Retinal pigment epithelial cell (primary cell): ENCODE results near the gene CTPS1.
A peak's percentile ranks its signal among the peaks of the same experiment; 100 is the strongest.

Source experiments
- DNase-seq: peaks from one replicate; pipeline ENCODE4 v3.0.0-alpha.2; 2010; ENCODE audit warnings: low read depth
- H3K4me3 ChIP-seq: 2 replicates; pipeline ENCODE4 v1.5.1; 2011; ENCODE audit warnings: mild to moderate bottlenecking, low read length, control low read depth, moderate library complexity
- CTCF ChIP-seq: conservative IDR thresholded peaks from 2 replicates; pipeline ENCODE4 v1.5.1; 2011; ENCODE audit warnings: low read depth, low read length, control low read depth, inconsistent platforms

Gene CTPS1

GRCh38 chr1:40951943-40952743, 27.4 kb upstream of the CTPS1 start:
- DNase-seq: no peak
- no peak overlapping the region for H3K4me3 ChIP-seq
- peak; percentile 90 for TF ChIP-seq CTCF

- no peak for TF ChIP-seq CTCF
- no peak for DNase-seq
- no peak overlapping the region for H3K4me3 ChIP-seq
These were observed 26.7 kb upstream of the CTPS1 start for GRCh38 chr1:40952744-40953315.

GRCh38 chr1:40954626-40955025, 24.9 kb upstream of the CTPS1 start:
- TF ChIP-seq CTCF: no peak
- no peak overlapping the region for H3K4me3 ChIP-seq
- no peak for DNase-seq

- no peak overlapping the region for H3K4me3 ChIP-seq
- TF ChIP-seq CTCF: no peak
- DNase-seq: no peak
These were observed 24.2 kb upstream of the CTPS1 start for GRCh38 chr1:40955266-40955665.

- no peak for TF ChIP-seq CTCF
- DNase-seq: no peak
- H3K4me3 ChIP-seq: no peak overlapping the region
These were observed 23.1 kb upstream of the CTPS1 start for GRCh38 chr1:40956407-40956806.

GRCh38 chr1:40958210-40958609, 21.3 kb upstream of the CTPS1 start:
- TF ChIP-seq CTCF: no peak
- no peak for DNase-seq
- H3K4me3 ChIP-seq: no peak overlapping the region

- no peak overlapping the region for H3K4me3 ChIP-seq
- no peak for DNase-seq
- no peak for TF ChIP-seq CTCF
These were observed 14.0 kb upstream of the CTPS1 start for GRCh38 chr1:40965531-40965930.
